D721Med (cell line): ENCODE results near the gene MAST4.

ENCODE experiments used
- DNase-seq: peaks from one replicate; pipeline ENCODE4 v3.0.0; 2011; ENCODE audit warnings: low spot score; ENCODE audit not compliant: insufficient read length
- FAIRE-seq: peaks from 2 replicates; lab custom pipeline; 2011; peaks lifted over from hg19 to GRCh38; lab: Jason Lieb, UNC
- TF ChIP-seq, protein P1 (sequence below): IDR thresholded peaks from 2 replicates; pipeline ENCODE4 v1.5.1; 2012; ENCODE audit warnings: mild to moderate bottlenecking, control low read depth; ENCODE audit not compliant: insufficient read depth; ENCODE audit errors: missing control alignments

Gene MAST4

DNA sequence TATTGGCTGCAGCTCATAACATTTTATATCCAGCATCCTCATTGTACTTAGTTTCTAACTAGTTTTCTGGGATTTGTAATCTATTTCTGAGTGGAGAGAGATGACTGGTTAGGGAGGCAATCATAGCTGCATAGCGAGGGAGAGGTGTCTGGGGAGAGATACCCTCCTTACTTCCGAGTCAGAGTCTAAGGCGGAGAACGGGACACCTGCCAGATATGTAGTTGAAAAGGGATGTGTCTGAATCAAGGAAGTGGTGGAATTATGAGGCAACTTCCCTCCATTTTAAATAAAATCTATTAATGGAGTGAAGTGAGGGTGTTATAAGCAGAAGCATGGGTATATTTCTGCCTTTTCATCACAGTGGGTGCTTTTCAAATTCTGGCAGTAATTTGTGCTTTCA, 126.5 kb downstream of the MAST4 start:
- TF ChIP-seq, protein P1, sequence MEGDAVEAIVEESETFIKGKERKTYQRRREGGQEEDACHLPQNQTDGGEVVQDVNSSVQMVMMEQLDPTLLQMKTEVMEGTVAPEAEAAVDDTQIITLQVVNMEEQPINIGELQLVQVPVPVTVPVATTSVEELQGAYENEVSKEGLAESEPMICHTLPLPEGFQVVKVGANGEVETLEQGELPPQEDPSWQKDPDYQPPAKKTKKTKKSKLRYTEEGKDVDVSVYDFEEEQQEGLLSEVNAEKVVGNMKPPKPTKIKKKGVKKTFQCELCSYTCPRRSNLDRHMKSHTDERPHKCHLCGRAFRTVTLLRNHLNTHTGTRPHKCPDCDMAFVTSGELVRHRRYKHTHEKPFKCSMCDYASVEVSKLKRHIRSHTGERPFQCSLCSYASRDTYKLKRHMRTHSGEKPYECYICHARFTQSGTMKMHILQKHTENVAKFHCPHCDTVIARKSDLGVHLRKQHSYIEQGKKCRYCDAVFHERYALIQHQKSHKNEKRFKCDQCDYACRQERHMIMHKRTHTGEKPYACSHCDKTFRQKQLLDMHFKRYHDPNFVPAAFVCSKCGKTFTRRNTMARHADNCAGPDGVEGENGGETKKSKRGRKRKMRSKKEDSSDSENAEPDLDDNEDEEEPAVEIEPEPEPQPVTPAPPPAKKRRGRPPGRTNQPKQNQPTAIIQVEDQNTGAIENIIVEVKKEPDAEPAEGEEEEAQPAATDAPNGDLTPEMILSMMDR: no peak
- FAIRE-seq (no peak), DNase-seq (no peak)

- no peak for DNase-seq
- no peak for FAIRE-seq
- TF ChIP-seq, protein P1: peak; percentile 1
These were observed 128.4 kb downstream of the MAST4 start for GRCh38 chr5:66724349-66725139.

DNA sequence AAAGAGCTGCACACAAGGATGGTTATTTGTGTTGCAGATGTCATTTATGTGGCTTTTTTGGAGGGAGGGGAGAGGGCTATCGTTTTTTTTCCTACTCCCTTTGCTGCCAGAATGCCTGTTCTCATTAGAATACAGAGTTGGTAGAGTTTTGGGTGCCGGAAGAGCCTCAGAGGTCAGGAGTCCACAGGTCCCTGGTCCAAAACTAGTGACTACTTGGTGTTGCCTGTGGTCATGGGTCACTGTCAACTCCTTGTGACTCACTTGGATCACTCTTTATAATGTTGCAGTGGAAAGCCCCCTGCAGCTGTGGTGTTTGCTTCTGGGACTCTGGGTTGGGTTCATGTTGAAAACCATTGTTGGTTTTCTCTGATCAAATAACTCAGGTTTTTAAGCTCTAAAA, 131.4 kb downstream of the MAST4 start:
- no peak for DNase-seq

GRCh38 chr5:66728049-66728448, 131.9 kb downstream of the MAST4 start:
- TF ChIP-seq, protein P1: no peak
- FAIRE-seq (no peak), DNase-seq (no peak)

More for the DNA sequence above, 131.4 kb downstream of the MAST4 start:
- TF ChIP-seq, protein P1: no peak
- FAIRE-seq: no peak

- no peak for FAIRE-seq
- no peak for DNase-seq
- TF ChIP-seq, protein P1: no peak
These were observed 140.9 kb downstream of the MAST4 start for GRCh38 chr5:66737096-66737495.

- DNase-seq (no peak), FAIRE-seq (no peak)
- TF ChIP-seq, protein P1: no peak
These were observed 141.9 kb downstream of the MAST4 start for GRCh38 chr5:66738136-66738535.

DNA sequence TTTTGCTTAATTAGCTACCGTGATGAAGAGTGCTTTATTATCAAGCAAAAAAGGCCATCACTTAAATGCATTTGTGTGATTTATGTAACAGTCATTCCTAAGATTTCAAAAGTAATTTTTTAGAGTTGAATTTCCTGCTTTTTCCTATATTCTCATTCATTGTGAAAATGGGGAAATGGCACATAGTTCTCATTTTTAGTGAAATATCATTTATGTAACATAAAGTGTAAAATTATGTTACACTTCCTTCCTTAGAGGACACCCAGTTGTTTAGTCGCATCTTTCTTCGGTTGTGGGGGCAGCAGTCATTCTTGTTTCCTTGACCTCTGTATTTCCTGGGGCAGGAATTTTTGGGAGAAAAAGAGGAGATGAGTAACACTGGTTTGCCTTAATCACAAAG, 142.8 kb downstream of the MAST4 start:
- TF ChIP-seq, protein P1: no peak
- DNase-seq (no peak), FAIRE-seq (no peak)
